ENCODE measurements around the gene IARS2.

- no peak for TF ChIP-seq YY1 (IDR thresholded peaks at IDR 0.05; ENCODE audit: insufficient read depth, insufficient read length)
- TF ChIP-seq ZNF274 (IDR thresholded peaks at IDR 0.05; ENCODE audit: low read depth, low read length): no peak
These were observed 82.6 kb downstream of the IARS2 start for GRCh38 chr1:220176540-220176939.
